RPMI8226 (cell line): ENCODE results near the gene PRELID1.
"Not testable (repeated sequence)": the region's sequence is repeated elsewhere in the genome, so short reads cannot be mapped to it uniquely, and the experiment has no call there.

Experiments
- DNase-seq: peaks from one replicate; pipeline ENCODE4 v3.0.0-alpha.2; 2015

The PRELID1 gene

DNA sequence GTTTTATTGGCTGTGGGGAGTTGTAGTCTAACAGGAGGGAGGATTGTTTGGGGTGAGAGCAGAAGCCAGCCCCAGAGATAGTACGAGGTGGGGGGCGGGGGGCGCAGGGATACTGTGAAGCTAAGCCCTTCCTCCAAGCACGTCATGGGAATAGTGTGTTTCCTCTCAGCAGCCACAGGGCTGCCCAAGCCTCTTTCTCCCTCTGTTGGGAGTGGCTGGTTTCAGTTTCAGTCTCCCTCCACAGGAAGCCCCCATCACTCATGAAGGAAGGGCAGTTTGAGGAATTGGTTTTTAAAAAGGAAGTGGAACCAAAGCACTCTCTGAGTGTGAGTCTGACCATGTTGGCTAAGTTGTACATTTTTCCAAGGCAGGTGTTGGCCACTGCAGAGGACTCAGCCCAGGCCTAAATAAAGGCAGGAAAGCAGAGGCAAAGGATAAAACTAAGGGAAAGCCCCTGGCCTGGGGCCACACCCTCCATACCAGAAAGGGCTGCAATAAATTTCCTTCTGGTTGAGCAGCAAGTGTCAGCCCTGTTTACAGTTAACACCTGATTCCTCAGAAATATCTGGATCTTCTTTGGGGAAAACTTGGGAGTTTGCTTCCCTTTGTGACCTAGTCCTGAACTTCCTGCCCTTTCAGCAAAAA lies 3.2 kb upstream of the PRELID1 start:
- peak; percentile 85 for DNase-seq

GRCh38 chr5:177300951-177301350 lies 2.6 kb upstream of the PRELID1 start:
- no peak for DNase-seq

DNA sequence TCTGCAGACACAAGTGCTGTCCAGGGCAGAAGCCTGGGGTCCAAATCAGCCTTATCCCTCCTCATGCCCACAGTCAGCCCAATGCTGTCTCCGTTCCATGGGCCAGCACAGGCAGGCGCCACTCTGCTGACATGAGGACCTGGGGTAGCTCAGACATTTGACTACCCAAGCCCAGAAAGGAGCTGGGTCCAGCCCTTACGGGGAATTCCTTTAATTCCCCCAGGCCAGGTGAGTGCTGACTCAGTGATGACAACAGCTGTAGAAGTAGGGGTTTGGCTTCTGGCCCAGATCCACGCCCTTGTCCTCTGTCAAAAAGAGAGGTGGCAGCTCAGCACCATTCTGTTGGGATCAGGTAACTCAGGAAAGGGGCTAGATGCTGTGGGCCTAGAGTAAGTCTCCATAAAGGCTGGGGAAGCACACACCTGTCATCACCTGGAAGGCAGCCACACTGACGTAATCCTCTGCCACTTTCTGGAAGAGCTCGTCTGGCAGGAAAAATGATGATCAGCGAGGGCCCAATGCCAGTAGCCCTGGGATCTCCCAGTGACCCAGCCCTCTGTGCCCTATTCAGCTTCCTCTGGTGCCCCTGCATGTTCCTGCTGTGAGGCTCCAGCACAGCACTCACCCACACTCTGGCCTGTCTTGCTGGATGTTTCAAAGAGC lies 2.0 kb upstream of the PRELID1 start:
- DNase-seq, result peak; percentile 87

GRCh38 chr5:177302354-177303110 lies 1.1 kb upstream of the PRELID1 start:
- peak; percentile 55 for DNase-seq

- DNase-seq, result no peak
These were observed 359 bp downstream of the PRELID1 start for GRCh38 chr5:177303925-177304391.

DNA sequence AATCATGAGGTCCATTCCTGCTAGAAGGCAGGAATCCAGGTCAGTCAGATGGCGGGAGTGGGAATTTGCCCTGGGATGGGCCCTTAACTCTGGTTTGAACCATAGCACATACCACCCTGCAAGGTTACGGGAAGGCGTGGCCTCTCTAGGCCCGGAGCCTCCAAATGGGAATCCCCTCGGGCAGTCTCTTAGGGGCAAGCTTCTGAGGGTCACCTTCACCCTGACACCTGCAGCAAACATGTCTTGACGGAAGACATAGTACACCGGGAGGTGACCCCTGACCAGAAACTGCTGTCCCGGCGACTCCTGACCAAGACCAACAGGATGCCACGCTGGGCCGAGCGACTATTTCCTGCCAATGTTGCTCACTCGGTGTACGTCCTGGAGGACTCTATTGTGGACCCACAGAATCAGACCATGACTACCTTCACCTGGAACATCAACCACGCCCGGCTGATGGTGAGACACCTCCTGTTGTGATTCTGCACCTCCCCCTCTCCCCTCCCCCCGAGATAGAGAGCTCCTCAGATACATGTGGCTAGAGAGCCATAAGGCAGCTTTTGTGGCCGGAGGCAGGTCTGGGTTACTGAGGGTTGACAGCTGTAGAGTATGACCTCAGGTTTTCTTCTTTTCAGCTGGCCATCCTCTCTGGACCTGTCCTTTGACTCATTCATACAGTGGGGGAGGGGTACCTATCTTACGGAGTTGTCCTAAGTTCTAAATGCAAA lies 957 bp downstream of the PRELID1 start:
- DNase-seq, result peak; percentile 49

GRCh38 chr5:177306103-177306640 lies 2.6 kb downstream of the PRELID1 start:
- not testable (repeated sequence) for DNase-seq

DNA sequence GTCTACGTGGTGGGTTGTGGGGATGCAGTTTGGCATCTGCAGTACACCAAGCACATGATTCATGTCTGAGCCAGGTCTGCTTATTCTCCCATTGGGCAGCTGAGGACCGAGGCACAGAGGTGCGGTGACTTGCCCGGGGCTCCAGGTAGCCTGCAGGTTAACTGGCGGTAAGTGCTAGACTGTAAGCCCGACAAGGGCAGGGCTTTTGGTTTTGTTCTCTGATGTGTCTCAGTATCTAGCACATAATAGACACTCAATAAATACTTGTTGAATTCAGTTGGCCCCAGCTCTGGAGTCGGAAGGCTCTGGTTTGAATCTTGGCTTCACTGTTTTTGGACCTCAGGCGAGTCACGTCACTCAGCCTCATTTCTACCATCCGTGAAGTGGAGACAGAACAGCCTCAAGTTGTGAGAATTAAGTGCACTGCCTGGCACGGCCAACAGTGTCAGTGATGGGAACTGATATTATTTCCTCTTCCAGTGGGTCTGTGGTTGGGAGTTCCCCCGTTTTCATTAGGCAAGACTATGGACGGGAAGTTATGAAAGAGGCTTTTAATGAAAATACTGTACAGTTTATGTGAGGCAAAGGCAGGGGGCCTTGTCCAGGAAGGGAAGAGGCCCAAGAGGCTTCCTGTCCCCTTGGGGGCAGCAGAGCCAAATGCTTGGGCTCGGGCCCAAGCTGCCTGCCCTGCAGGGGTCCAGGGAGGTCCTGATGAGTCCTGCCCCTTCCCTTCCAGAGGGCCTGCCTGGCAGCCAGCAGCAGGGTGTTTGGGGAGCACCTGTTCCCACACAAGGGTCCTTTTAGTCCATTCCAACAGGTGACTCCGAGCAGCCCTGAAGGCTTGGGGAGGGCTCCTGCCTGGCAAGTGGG lies 3.3 kb downstream of the PRELID1 start:
- DNase-seq, result no peak

DNA sequence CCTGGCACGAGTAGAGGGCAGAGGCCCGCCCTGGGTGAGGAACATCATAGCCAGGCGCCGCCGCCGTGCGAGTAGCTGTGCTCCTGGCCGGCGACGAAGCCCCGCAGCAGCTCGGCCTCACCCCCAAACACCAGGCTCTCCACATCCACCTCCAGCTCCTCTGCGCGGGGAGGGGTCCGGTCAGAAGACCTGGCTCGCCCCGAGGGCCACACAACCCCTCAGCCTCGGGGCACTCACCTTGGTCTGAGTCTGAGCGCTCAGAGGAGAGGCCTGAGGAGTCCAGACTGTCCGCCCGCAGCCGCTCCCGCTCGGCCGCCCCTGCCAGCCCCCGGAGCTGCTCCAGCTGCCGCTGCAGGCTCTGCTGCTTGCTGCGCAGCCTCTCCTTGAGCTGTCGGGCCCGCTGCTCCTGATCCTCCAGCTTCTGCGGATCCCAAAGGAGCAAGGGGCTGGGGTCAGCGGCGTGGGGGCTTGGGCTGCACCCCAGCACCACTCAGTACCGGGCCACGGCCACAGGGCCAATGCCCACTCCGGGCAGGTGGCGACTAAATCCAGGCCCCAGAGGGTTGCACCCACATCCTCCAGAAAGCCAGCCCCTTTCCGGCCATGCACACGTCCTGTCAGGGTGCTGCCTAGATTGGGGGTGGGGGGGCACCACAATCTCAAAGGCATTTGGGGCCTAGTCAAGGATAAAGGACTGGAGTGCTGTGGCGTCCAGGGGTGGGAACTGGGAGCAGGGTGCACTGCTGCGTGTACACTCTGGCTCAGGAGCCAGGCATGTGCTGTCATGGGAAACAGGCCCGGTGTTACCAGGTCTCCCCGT lies 4.2 kb downstream of the PRELID1 start:
- DNase-seq, result no peak

GRCh38 chr5:177308740-177309139 lies 5.1 kb downstream of the PRELID1 start:
- DNase-seq, result no peak

- peak; percentile 77 for DNase-seq
These were observed 6.0 kb downstream of the PRELID1 start for GRCh38 chr5:177309351-177310191.

- no peak for DNase-seq
These were observed 6.7 kb downstream of the PRELID1 start for GRCh38 chr5:177310332-177310731.

GRCh38 chr5:177310757-177311391 lies 7.3 kb downstream of the PRELID1 start:
- peak; percentile 84 for DNase-seq

GRCh38 chr5:177311392-177311722 lies 7.8 kb downstream of the PRELID1 start:
- DNase-seq, result peak; percentile 38

DNA sequence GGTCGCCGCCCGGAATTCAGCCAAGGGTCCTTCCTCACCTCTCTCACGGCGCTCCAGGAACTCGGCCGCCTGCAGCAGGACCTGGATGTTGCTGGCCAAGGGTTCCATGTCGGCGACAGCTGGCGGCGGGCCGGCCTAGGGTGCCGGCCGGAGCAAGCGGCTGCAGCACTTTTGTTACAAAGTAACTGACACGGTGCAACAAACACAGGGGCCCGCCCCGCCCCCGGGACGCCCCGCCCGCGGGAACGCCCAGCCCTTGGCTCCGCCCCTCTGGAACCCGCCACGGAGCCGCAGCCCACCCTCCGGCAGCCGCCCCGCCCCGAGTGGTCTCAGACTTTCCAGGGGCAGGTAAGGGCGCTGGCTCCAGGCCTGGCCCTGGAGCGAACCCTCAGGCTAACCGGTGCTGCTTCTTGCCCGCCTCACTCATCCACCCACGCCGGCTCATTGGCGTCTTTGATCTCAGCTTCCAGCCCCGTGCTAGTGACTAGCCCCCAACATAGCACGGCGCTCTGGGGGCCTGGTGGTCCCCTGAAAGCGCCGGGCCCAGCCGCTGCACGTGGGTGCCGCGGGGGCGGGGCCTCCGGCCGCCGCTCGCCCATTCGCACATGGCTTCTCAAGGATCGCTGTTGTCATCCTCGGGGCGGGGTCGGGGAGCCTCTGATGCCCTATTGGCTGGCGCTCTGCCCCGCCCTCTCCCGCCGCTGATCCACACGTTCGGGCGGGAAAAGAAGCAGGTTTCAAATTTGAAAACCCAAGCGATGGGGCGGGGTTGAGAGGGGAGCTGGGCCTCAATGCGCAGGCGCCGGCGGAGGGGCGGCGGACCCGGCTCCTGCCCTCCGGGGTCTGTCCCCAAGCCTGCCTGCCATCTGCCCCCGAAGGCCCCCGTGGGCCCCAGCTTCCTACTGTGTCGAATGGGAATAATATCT lies 8.4 kb downstream of the PRELID1 start, which contains the start of gene MXD3:
MXD3 (minus strand) TSS at position 176 of the 926 bp plus-strand sequence; CDS start at position 108, 68 bp downstream.
- peak; percentile 99 for DNase-seq

GRCh38 chr5:177312649-177313181 lies 9.1 kb downstream of the PRELID1 start:
- DNase-seq, result peak; percentile 87

GRCh38 chr5:177313561-177314259 lies 10.1 kb downstream of the PRELID1 start:
- DNase-seq, result no peak
